BE2C (cell line): Measurements from ENCODE around the gene NIT2.
A peak's percentile ranks its signal among the peaks of the same experiment; 100 is the strongest.

Experiments used
- DNase-seq: peaks from one replicate; pipeline ENCODE4 v3.0.0-alpha.2; 2020
- H3K27me3 ChIP-seq: fragments of 250-450 bp; sonication (Bioruptor Pico); 2 replicates; pipeline ENCODE4 v1.5.1; 2020; ENCODE audit warnings: mild to moderate bottlenecking
- H3K36me3 ChIP-seq: fragments of 250-450 bp; sonication (Bioruptor Pico); 2 replicates; pipeline ENCODE4 v1.5.1; 2020; ENCODE audit warnings: mild to moderate bottlenecking
- H3K4me1 ChIP-seq: fragments of 250-450 bp; sonication (Bioruptor Pico); 2 replicates; pipeline ENCODE4 v1.5.1; 2020
- H3K4me3 ChIP-seq: 2 replicates; pipeline ENCODE4 v1.5.1; 2011; ENCODE audit warnings: low read depth, low read length
- H3K9me3 ChIP-seq: fragments of 250-450 bp; sonication (Bioruptor Pico); 2 replicates; pipeline ENCODE4 v1.5.1; 2020
- CTCF ChIP-seq: IDR thresholded peaks from 2 replicates; pipeline ENCODE4 v1.5.1; 2012; ENCODE audit warnings: mild to moderate bottlenecking, low read depth, low read length

The NIT2 gene

GRCh38 chr3:100395679-100396431, 61.3 kb downstream of the NIT2 start:
- DNase-seq: no peak
- Histone ChIP-seq H3K36me3 (peaks cover 8% of the 10 kb centered on the region), H3K9me3 (no peaks in the 10 kb centered on the region), H3K27me3 (no peaks in the 10 kb centered on the region), H3K4me3 (no peak overlapping the region), H3K4me1 (no peaks in the 10 kb centered on the region)
- no peak for TF ChIP-seq CTCF

- no peak for DNase-seq
- Histone ChIP-seq H3K4me1 (no peaks in the 10 kb centered on the region), H3K4me3 (no peak overlapping the region), H3K36me3 (peaks cover 8% of the 10 kb centered on the region), H3K27me3 (no peaks in the 10 kb centered on the region), H3K9me3 (no peaks in the 10 kb centered on the region)
- no peak for TF ChIP-seq CTCF
Measured at GRCh38 chr3:100396967-100397366, 62.4 kb downstream of the NIT2 start.

- H3K4me3 ChIP-seq: peak overlapping the region; percentile 95
- no peaks in the 10 kb centered on the region for H3K9me3 ChIP-seq
- DNase-seq: no peak
- peaks cover 7% of the 10 kb centered on the region for H3K4me1 ChIP-seq
- TF ChIP-seq CTCF: no peak
- peaks cover 5% of the 10 kb centered on the region for H3K36me3 ChIP-seq
- no peaks in the 10 kb centered on the region for H3K27me3 ChIP-seq
Measured at GRCh38 chr3:100399341-100400071, 64.9 kb downstream of the NIT2 start.

- no peak for TF ChIP-seq CTCF
- Histone ChIP-seq H3K4me3 (peak overlapping the region; percentile 95), H3K4me1 (peaks cover 7% of the 10 kb centered on the region), H3K27me3 (no peaks in the 10 kb centered on the region), H3K36me3 (no peaks in the 10 kb centered on the region; the same call in none of the 2 replicates), H3K9me3 (no peaks in the 10 kb centered on the region)
- DNase-seq: peak; percentile 23
Measured at GRCh38 chr3:100400419-100400779, 65.8 kb downstream of the NIT2 start.

GRCh38 chr3:100400780-100401673, 66.5 kb downstream of the NIT2 start, which contains the start of the genes LNP1 and TOMM70:
LNP1 (plus strand) TSS chr3:100401539; CDS start chr3:100429730, 28,191 bp downstream.
TOMM70 (minus strand) TSS chr3:100401089; CDS start chr3:100400949, 140 bp downstream.
- Histone ChIP-seq H3K27me3 (no peaks in the 10 kb centered on the region), H3K36me3 (no peaks in the 10 kb centered on the region; the same call in none of the 2 replicates), H3K4me1 (peaks cover 7% of the 10 kb centered on the region), H3K9me3 (no peaks in the 10 kb centered on the region), H3K4me3 (peak within 1 kb of the TSS; percentile 95)
- DNase-seq: peak; percentile 99
- TF ChIP-seq CTCF: no peak
